Measurements from ENCODE around the gene RPS6KB1.

DNA sequence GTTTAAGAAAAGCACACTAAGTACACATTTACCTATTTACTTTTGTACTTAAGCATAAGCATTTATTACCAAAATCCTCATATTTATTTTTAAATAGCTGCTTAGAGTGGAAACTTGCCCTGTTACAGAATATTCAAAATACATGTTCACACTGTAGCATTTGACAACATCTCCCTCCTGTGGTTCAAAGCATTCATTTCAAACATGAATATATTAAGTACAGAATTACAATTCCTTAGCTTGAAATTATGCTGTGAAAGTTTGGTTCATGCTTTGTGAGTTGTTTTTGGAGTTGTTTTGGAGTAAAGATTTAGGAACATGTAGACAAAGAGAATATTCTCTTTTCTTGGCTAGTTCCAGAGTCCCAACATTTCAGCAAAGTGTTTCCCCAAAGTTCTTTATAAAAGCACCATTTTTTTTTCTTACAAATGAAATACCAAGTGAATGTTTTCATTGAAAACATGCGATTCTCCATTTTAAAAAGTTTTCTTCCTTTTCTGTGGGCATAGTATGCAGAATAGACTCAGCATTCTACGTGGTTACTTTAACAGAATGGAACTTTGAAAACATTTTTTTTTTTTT is 33.4 kb upstream of the RPS6KB1 start:
- TF ChIP-seq, protein P1, sequence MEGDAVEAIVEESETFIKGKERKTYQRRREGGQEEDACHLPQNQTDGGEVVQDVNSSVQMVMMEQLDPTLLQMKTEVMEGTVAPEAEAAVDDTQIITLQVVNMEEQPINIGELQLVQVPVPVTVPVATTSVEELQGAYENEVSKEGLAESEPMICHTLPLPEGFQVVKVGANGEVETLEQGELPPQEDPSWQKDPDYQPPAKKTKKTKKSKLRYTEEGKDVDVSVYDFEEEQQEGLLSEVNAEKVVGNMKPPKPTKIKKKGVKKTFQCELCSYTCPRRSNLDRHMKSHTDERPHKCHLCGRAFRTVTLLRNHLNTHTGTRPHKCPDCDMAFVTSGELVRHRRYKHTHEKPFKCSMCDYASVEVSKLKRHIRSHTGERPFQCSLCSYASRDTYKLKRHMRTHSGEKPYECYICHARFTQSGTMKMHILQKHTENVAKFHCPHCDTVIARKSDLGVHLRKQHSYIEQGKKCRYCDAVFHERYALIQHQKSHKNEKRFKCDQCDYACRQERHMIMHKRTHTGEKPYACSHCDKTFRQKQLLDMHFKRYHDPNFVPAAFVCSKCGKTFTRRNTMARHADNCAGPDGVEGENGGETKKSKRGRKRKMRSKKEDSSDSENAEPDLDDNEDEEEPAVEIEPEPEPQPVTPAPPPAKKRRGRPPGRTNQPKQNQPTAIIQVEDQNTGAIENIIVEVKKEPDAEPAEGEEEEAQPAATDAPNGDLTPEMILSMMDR (IDR thresholded peaks at IDR 0.05; ENCODE audit: insufficient read depth, low read length), result peak; percentile 16
- TF ChIP-seq REST (IDR thresholded peaks at IDR 0.05; ENCODE audit: insufficient replicate concordance, low read depth), result no peak
- no peak for TF ChIP-seq POLR2AphosphoS5 (IDR thresholded peaks at IDR 0.05; ENCODE audit: low read depth)
- no peak for TF ChIP-seq GABPA (IDR thresholded peaks at IDR 0.05; ENCODE audit: low read depth)
- TF ChIP-seq SPI1 (IDR thresholded peaks at IDR 0.05; ENCODE audit: borderline replicate concordance, low read depth), result no peak
